Smooth muscle cell (in vitro differentiated cells): Measurements from ENCODE around the gene LCE7A. TPM values are rescaled to one million over a fixed set of nuclear protein-coding genes. Genes with fewer than 3 reads are reported as not detected.

Experiments
- DNase-seq: peaks from one replicate; lab custom pipeline; 2025; ENCODE audit not compliant: unreplicated experiment; lab: John Stamatoyannopoulos, UW
- H2AFZ ChIP-seq: fragments of 200-600 bp; sonication (generic); 2 replicates; pipeline ENCODE4 v1.6.0; 2016; ENCODE audit warnings: antibody characterized with exemption, low read depth, mild to moderate bottlenecking
- H3F3A ChIP-seq: fragments of 200-600 bp; sonication (generic); 2 replicates; pipeline ENCODE4 v1.6.0; 2017; ENCODE audit warnings: antibody characterized with exemption, low read depth
- H3K27ac ChIP-seq: fragments of 200-600 bp; sonication (generic); 2 replicates; pipeline ENCODE4 v1.5.1; 2016; ENCODE audit warnings: low read depth, mild to moderate bottlenecking
- H3K27me3 ChIP-seq: fragments of 200-600 bp; sonication (generic); 2 replicates; pipeline ENCODE4 v1.6.1; 2016; ENCODE audit warnings: low read depth, mild to moderate bottlenecking
- H3K36me3 ChIP-seq: fragments of 200-600 bp; sonication (generic); 2 replicates; pipeline ENCODE4 v1.5.1; 2016; ENCODE audit warnings: low read depth
- H3K4me1 ChIP-seq: fragments of 200-600 bp; sonication (generic); 2 replicates; pipeline ENCODE4 v1.5.1; 2016; ENCODE audit warnings: low read depth
- H3K4me2 ChIP-seq: fragments of 200-600 bp; sonication (generic); 2 replicates; pipeline ENCODE4 v1.6.0; 2016; ENCODE audit warnings: mild to moderate bottlenecking
- H3K4me3 ChIP-seq: fragments of 200-600 bp; sonication (generic); 2 replicates; pipeline ENCODE4 v1.5.1; 2016; ENCODE audit warnings: mild to moderate bottlenecking
- H3K79me2 ChIP-seq: fragments of 200-600 bp; sonication (generic); 2 replicates; pipeline ENCODE4 v1.6.0; 2016; ENCODE audit warnings: low read depth, mild to moderate bottlenecking
- H3K9ac ChIP-seq: fragments of 200-600 bp; sonication (generic); 2 replicates; pipeline ENCODE4 v1.6.0; 2016; ENCODE audit warnings: low read depth
- H3K9me3 ChIP-seq: fragments of 200-600 bp; sonication (generic); replicated peaks from 2 replicates; pipeline ENCODE4 v1.5.1; 2016; ENCODE audit warnings: low read depth
- H4K20me1 ChIP-seq: fragments of 200-600 bp; sonication (generic); 2 replicates; pipeline ENCODE4 v1.6.0; 2016; ENCODE audit warnings: low read depth
- WGBS: methylation state at CpG from one replicate; pipeline ENCODE4 v1.1.7; 2016; ENCODE audit warnings: low lambda C conversion rate; 5-methylcytosine and 5-hydroxymethylcytosine counted together
- polyA plus RNA-seq: library from polyadenylated mRNA; unstranded; fragments of >200 nt; fragmentation: Nextera tagmentation; extraction: Ambion mirVana; gene quantifications from 2 replicates; pipeline ENCODE4 v1.2.1, GENCODE V29; 2016
- total RNA-seq: library from RNA; depleted of rRNA; stranded (reverse); fragments of >200 nt; gene quantifications from 2 replicates; pipeline ENCODE4 v1.2.3, GENCODE V29; 2014
- TF ChIP-seq, protein P1 (sequence below): fragments of 200-600 bp; sonication (generic); IDR thresholded peaks from 2 replicates; pipeline ENCODE4 v1.5.1; 2017; ENCODE audit warnings: borderline replicate concordance, mild to moderate bottlenecking, antibody characterized with exemption; ENCODE audit not compliant: insufficient read depth, poor library complexity, severe bottlenecking

Gene LCE7A
- total and polyA plus RNA-seq, 2 experiments from 2014 or later, result not detected

DNA sequence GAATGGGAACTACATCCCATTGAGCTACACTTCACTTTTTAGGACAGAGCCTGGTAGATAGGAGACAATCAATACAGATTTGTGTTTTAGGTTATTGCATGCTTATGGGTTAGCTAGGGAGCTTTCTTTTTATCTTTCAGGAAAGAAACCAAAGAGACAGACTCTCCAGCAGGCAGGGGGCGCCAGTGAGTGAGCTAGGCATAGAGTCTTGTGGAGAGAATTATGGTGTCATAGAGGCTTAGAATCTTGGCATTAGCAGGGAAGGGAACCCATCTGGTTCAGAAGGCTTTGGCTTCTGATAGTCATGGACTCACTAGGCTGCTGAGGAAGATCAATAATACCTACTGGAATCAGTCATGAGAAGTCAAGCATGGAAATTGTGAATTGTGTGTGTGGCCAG is 18.2 kb downstream of the LCE7A start, which contains the start of gene SMCP:
SMCP (plus strand) TSS at position 281 of the 400 bp plus-strand sequence. CDS start 6,101 bp downstream, outside the sequence.
- H2AFZ ChIP-seq, result no peak within 1 kb of the TSS
- no peak within 1 kb of the TSS for H3K4me2 ChIP-seq
- H3K9me3 ChIP-seq, result no peaks in the 10 kb centered on the region
- no peak within 1 kb of the TSS for H3K4me3 ChIP-seq
- no peak within 1 kb of the TSS for H3K9ac ChIP-seq
- no peak for DNase-seq
- TF ChIP-seq, protein P1, sequence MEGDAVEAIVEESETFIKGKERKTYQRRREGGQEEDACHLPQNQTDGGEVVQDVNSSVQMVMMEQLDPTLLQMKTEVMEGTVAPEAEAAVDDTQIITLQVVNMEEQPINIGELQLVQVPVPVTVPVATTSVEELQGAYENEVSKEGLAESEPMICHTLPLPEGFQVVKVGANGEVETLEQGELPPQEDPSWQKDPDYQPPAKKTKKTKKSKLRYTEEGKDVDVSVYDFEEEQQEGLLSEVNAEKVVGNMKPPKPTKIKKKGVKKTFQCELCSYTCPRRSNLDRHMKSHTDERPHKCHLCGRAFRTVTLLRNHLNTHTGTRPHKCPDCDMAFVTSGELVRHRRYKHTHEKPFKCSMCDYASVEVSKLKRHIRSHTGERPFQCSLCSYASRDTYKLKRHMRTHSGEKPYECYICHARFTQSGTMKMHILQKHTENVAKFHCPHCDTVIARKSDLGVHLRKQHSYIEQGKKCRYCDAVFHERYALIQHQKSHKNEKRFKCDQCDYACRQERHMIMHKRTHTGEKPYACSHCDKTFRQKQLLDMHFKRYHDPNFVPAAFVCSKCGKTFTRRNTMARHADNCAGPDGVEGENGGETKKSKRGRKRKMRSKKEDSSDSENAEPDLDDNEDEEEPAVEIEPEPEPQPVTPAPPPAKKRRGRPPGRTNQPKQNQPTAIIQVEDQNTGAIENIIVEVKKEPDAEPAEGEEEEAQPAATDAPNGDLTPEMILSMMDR, result no peak
- no peaks in the 10 kb centered on the region for H3K79me2 ChIP-seq
- WGBS, result 0% methylated on average over 1 of the region's 1 CpG
- no peaks in the 10 kb centered on the region for H3K36me3 ChIP-seq
- no peak within 1 kb of the TSS for H3K27ac ChIP-seq
- no peaks in the 10 kb centered on the region for H4K20me1 ChIP-seq
- no peaks in the 10 kb centered on the region for H3K4me1 ChIP-seq
- H3F3A ChIP-seq, result no peaks in the 10 kb centered on the region
- no peaks in the 10 kb centered on the region for H3K27me3 ChIP-seq

DNA sequence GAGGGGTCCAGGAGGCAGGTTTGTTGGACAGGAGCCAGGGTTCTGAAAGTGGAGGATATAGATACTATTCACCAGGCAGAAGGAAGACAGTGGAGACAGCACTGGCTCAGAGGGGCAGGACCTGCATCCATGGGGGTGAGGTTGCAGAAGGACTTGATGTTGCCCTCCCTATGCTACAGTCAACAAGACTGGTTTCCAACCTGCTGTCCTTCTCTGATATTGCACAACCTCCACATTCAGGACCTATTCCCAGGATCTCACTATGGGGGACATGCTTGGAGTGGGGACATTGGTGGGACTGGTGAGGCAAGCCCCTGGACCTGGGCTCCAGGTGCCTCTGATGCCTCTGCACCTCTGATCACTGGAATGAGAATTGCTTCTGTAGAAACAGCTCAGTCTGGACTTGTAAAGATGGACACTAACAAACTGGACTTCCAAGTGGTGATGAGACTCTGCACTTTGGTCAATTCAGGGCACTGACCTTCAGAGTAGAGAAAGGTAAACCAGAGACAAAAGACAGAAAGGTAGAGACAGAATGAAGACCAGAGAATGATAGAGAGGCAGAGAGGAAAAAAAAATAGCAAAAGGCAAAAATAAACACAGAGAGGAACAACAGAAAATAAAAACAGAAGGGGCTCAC is 19.9 kb downstream of the LCE7A start:
- H3F3A ChIP-seq, result no peaks in the 10 kb centered on the region
- no peak overlapping the region for H3K4me2 ChIP-seq
- no peaks in the 10 kb centered on the region for H3K27me3 ChIP-seq
- no peak overlapping the region for H3K4me3 ChIP-seq
- H3K27ac ChIP-seq, result no peak overlapping the region
- no peak overlapping the region for H2AFZ ChIP-seq
- H3K4me1 ChIP-seq, result no peaks in the 10 kb centered on the region
- DNase-seq, result no peak
- H3K79me2 ChIP-seq, result no peaks in the 10 kb centered on the region
- no peak overlapping the region for H3K9ac ChIP-seq
- H3K36me3 ChIP-seq, result no peaks in the 10 kb centered on the region
- no peaks in the 10 kb centered on the region for H4K20me1 ChIP-seq
- TF ChIP-seq, protein P1, result no peak
- H3K9me3 ChIP-seq, result no peaks in the 10 kb centered on the region

DNA sequence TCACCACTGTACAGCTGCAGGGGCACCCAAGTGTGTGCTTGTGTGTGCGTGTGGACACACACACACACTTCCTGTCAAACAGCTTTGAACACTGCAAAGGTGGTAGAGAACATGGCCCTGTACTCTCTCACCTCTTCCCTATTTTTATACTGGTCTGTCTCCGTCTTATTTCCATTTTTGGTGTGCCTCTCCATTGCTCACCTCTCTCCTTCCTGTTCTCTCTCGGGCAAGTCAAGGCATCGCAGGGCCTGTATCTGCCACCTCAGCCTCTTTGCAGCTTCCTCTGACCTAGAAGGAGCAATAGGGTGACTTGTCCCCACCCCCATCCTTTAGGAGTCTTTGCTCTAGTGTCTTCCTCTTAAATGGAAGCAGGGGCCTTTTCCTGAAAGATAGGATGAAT is 20.5 kb downstream of the LCE7A start:
- Histone ChIP-seq H2AFZ (no peak overlapping the region), H3K9me3 (no peaks in the 10 kb centered on the region), H3K36me3 (no peaks in the 10 kb centered on the region), H3K4me1 (no peaks in the 10 kb centered on the region), H3K4me3 (no peak overlapping the region), H4K20me1 (no peaks in the 10 kb centered on the region), H3F3A (no peaks in the 10 kb centered on the region), H3K9ac (no peak overlapping the region), H3K4me2 (no peak overlapping the region), H3K27ac (no peak overlapping the region), H3K79me2 (no peaks in the 10 kb centered on the region), H3K27me3 (no peaks in the 10 kb centered on the region)
- WGBS, result 72% methylated on average over 4 of the region's 4 CpGs
- DNase-seq, result no peak
- TF ChIP-seq, protein P1, result no peak

DNA sequence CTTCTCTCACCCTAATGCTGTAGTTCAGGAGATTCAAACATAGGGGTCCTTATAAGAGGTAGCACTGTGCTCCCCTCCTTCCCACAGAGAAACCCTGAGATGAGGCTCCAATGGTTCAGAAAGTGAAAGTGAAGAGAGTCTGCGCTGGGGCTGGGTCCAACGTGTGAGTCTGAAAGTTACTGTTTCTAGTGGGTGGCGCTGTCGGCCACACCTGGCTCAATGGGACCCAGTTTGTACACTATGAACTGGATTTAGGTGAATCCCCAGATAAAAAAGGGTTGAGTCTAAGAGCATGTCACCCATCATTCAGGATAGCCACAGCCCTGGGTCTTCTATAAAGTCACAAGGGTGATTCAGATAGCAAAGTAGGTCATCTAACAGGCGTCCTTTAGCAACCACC is 21.1 kb downstream of the LCE7A start:
- DNase-seq, result no peak
- Histone ChIP-seq H2AFZ (no peak overlapping the region), H3K27ac (no peak overlapping the region), H3K9ac (no peak overlapping the region), H3K9me3 (no peaks in the 10 kb centered on the region), H3K4me2 (no peak overlapping the region), H3K4me3 (no peak overlapping the region), H4K20me1 (no peaks in the 10 kb centered on the region), H3F3A (no peaks in the 10 kb centered on the region), H3K4me1 (no peaks in the 10 kb centered on the region), H3K27me3 (no peaks in the 10 kb centered on the region), H3K79me2 (no peaks in the 10 kb centered on the region), H3K36me3 (no peaks in the 10 kb centered on the region)
- TF ChIP-seq, protein P1, result no peak
- WGBS, result 75% methylated on average over 5 of the region's 5 CpGs
